ENCODE results near the gene BRMS1.

The BRMS1 gene

DNA sequence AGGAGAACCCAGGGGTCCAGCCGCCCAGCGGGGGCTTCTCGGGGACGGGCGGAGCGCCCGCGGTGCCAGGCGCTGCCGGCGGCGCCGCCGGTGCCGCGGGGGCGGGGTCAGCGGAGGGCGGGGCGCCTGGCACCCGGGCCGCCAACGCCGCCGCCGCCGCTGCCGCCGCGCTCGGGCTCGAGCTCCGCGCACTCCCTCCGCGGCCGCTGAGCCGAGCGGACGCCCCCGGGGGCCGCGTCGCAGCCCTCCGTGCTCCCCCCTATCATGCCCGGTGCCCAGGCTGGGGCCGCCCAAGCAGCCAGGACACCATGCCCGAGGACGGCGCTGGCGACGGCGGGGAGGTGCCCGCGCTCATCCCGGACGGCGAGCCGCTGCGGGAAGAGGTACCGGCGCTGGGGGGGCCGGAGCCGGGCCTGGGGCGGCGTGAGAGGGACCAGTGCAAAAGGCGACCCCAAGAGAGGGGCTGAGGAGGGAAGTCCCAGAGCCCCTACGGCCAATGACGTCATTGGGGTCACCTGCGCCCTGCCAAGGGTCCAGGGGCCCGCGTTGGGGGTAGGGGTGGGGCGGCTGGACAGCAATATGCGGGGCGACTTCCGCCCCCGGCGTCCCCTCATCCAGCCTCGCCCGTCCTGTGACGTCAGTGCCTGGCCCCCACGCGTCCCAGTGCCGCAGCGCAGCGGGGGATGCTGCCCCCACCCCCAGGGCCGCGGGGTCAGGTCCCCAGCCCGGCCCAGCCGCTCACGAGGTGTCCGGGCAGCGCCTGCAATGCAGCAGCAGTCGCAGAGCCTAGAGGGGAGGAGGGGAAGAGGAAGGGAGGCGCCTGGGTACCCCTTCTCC lies 53.0 kb downstream of the BRMS1 start, which contains the start of gene TMEM151A:
Gene TMEM151A (plus strand): TSS at position 189 of the 837 bp plus-strand sequence. CDS start 120 bp downstream, at position 309.
- TF ChIP-seq, protein P1, sequence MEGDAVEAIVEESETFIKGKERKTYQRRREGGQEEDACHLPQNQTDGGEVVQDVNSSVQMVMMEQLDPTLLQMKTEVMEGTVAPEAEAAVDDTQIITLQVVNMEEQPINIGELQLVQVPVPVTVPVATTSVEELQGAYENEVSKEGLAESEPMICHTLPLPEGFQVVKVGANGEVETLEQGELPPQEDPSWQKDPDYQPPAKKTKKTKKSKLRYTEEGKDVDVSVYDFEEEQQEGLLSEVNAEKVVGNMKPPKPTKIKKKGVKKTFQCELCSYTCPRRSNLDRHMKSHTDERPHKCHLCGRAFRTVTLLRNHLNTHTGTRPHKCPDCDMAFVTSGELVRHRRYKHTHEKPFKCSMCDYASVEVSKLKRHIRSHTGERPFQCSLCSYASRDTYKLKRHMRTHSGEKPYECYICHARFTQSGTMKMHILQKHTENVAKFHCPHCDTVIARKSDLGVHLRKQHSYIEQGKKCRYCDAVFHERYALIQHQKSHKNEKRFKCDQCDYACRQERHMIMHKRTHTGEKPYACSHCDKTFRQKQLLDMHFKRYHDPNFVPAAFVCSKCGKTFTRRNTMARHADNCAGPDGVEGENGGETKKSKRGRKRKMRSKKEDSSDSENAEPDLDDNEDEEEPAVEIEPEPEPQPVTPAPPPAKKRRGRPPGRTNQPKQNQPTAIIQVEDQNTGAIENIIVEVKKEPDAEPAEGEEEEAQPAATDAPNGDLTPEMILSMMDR (IDR thresholded peaks at IDR 0.05; ENCODE audit: low read depth, low read length, missing control alignments) = no peak
- Histone ChIP-seq H3K4me3 (ENCODE audit: low read depth, low read length) (no peak within 1 kb of the TSS), H3K27me3 (replicated peaks) (peaks cover 19% of the 10 kb centered on the region), H3K36me3 (replicated peaks) (peaks cover 3% of the 10 kb centered on the region), H3K27ac (no peak within 1 kb of the TSS)
- DNase-seq = no peak
- in situ Hi-C loops (cut with HindIII; ENCODE audit: low pct_ligation_motif_present, low sequenced_read_pairs) = no loop called here

DNA sequence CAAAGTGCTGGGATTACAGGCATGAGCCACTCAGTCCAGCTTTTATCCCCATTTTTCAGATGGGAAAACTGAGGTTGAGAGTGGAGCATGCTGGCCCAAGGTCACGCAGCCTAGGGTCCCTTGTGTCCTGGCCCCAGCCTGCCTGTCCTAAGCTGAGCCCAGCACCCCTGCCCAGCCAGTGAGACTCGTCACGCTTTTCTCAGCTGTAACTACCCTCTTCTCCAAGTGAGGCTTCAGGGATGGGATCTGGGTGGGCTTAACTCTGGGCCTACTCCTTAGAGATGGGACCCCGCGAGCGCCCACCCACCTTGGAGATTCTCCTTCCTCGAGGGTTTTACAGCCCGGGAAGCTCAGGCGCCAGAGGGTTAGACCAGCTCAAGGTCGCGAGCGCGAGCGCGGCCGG lies 53.6 kb downstream of the BRMS1 start:
- Histone ChIP-seq H3K27me3 (replicated peaks) (peaks cover 19% of the 10 kb centered on the region), H3K27ac (no peak overlapping the region), H3K36me3 (replicated peaks) (peaks cover 7% of the 10 kb centered on the region), H3K4me3 (ENCODE audit: low read depth, low read length) (no peak overlapping the region)
- TF ChIP-seq, protein P1 (IDR thresholded peaks at IDR 0.05; ENCODE audit: low read depth, low read length, missing control alignments) = no peak
- DNase-seq = no peak
- in situ Hi-C loops (cut with HindIII; ENCODE audit: low pct_ligation_motif_present, low sequenced_read_pairs) = no loop called here

DNA sequence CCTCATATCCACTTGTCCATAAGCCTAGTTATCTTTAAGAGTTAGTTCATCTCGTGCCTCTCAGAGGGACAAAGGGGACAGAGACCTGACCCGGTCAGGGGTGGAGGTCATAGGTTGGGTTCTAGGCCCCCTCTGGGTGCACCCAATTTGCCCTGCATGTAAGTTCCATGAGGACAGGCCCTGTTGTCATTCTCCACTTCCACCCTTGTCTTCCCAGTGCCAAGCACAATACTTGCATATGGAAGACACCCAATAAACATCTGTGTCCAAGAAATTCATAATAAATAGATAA lies 54.6 kb downstream of the BRMS1 start:
- TF ChIP-seq, protein P1 (IDR thresholded peaks at IDR 0.05; ENCODE audit: low read depth, low read length, missing control alignments) = no peak
- in situ Hi-C loops (cut with HindIII; ENCODE audit: low pct_ligation_motif_present, low sequenced_read_pairs) = no loop called here
- Histone ChIP-seq H3K36me3 (replicated peaks) (peaks cover 9% of the 10 kb centered on the region), H3K4me3 (ENCODE audit: low read depth, low read length) (no peak overlapping the region), H3K27me3 (replicated peaks) (peaks cover 19% of the 10 kb centered on the region), H3K27ac (no peak overlapping the region)
- DNase-seq = no peak

DNA sequence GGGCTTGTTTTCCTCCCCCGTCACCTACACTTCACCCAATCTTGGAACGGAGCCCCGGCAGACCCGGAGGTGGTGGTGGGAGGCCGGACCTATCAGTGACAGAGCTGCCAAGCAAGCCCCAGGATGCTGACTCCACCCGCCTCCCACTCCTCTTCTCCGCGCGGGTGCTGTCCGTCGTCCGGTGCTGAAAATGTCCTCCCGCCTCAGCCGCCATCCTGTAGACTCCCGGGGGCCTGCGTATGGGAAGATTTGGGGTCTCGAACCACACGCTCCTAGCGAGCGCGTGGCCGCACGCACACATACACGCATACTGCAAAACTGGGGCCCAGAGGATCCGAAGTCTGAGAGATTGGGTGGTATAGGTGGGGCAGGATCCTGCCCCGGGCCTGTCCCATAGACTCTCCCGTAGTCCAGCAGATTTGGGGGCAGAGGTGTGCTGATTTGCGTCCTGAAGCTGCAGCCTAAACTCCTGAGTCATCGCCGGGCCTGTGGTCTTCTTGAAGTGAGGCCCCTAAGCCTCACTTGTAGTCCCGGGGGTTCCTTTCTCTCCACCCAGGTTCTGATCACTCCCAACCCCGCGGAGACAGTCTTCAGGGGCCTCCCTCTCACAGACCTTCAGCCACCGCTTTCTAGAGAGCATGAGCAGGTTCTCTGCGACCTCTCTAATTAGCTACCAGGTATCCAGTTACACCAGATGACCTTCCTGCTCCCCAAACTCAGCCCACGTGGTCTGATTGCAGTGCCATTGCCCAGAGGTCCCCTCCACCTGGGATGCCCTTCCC lies 55.2 kb downstream of the BRMS1 start:
- DNase-seq = no peak
- peaks cover 19% of the 10 kb centered on the region for H3K27me3 ChIP-seq (replicated peaks)
- TF ChIP-seq, protein P1 (IDR thresholded peaks at IDR 0.05; ENCODE audit: low read depth, low read length, missing control alignments) = no peak
- H3K27ac ChIP-seq = peak overlapping the region; percentile 97
- H3K4me3 ChIP-seq (ENCODE audit: low read depth, low read length) = peak overlapping the region; percentile 72
- H3K36me3 ChIP-seq (replicated peaks) = peaks cover 9% of the 10 kb centered on the region
- in situ Hi-C loops (cut with HindIII; ENCODE audit: low pct_ligation_motif_present, low sequenced_read_pairs) = no loop called here

DNA sequence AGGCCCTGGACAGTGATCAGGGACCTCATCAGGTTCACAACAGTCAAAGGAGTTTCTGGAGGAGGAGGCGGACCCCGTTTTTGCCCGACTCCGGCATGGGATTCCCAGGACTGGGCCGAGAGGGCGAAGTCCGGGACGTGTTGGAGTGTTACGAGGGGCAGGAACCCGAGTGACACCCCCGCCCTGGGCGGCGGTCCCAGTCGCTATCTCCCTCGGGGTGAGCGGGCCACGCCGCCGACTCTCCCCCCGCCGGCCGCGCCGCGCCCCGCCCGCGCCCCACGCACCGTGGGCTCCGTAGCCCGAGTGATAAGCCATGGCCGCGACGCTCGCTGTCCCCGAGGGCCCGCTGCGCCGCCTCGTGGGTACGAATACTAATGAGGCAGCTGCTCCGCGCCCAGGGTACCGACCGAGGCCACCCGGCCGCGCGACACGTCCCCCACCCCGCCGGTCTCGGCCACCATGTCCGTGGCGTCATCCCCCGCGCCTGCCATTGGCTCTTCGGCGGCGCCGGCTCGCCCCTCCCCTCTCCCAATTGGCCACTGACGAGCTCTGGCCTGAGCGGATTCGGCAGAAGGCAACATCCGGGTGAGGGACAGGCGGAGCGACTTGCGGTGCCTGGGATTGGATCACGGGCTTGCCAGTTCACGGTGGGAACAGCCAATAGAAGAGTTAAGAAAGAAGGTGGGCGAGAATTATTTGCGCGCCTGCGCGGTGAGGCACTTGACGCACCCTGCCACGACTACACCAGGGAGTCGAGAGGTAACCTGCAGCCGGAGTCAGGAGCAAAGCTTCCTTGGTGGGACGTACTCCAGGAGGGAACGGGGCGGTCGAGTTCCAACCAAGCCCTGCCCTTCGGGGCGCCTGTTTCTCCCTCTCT lies 56.0 kb downstream of the BRMS1 start, which contains the start of gene YIF1A:
Gene YIF1A (minus strand): TSS at position 473 of the 877 bp plus-strand sequence. CDS start 158 bp downstream, at position 315.
- Histone ChIP-seq H3K4me3 (ENCODE audit: low read depth, low read length) (peak within 1 kb of the TSS; percentile 72), H3K27me3 (replicated peaks) (peaks cover 19% of the 10 kb centered on the region), H3K36me3 (replicated peaks) (peaks cover 12% of the 10 kb centered on the region), H3K27ac (peak within 1 kb of the TSS; percentile 97)
- in situ Hi-C loops (cut with HindIII; ENCODE audit: low pct_ligation_motif_present, low sequenced_read_pairs) = no loop called here
- DNase-seq = peak; percentile 100
- TF ChIP-seq, protein P1 (IDR thresholded peaks at IDR 0.05; ENCODE audit: low read depth, low read length, missing control alignments) = no peak

Data from brain microvascular endothelial cell (primary cell).